K562 (cell line): Measurements from ENCODE around the gene DTNBP1. TPM values are rescaled to one million over a fixed set of nuclear protein-coding genes. Genes with fewer than 3 reads are reported as not detected.

Experiments
- ATF2 ChIP-seq: sonication (generic); formaldehyde crosslinking; IDR thresholded peaks from 2 replicates; pipeline ENCODE4 v1.8.1; 2022; ENCODE audit warnings: missing genetic modification reagents
- CUX1 ChIP-seq: fragments of 200-800 bp; sonication (Bioruptor generic); IDR thresholded peaks from 2 replicates; pipeline ENCODE4 v1.6.1; 2016; ENCODE audit warnings: missing genetic modification characterization, missing compliant biosample characterization
- ID3 ChIP-seq, 2 experiments: fragments of 250-450 bp in 1 of 2; fragments of 450-650 bp in 1 of 2; sonication (Bioruptor Pico) in 1 of 2; IDR thresholded peaks; 2 replicates each; pipeline versions ENCODE4 v1.6.1 to v1.8.0; 2016 to 2021; ENCODE audit warnings: mild to moderate bottlenecking in 2 of 2, moderate library complexity in 2 of 2, missing compliant biosample characterization in 1 of 2, missing genetic modification characterization in 1 of 2
- KLF13 ChIP-seq: fragments of 450-650 bp; IDR thresholded peaks from 2 replicates; pipeline ENCODE4 v1.6.1; 2016; ENCODE audit warnings: missing genetic modification characterization, low read depth, mild to moderate bottlenecking, missing compliant biosample characterization, moderate library complexity, borderline replicate concordance
- NBN ChIP-seq: fragments of 450-650 bp; IDR thresholded peaks from 2 replicates; pipeline ENCODE4 v1.6.1; 2016; ENCODE audit warnings: low read depth, mild to moderate bottlenecking
- SREBF2 ChIP-seq: sonication (generic); formaldehyde crosslinking; IDR thresholded peaks from 2 replicates; pipeline ENCODE4 v1.4.0; 2020; ENCODE audit warnings: mild to moderate bottlenecking, missing genetic modification reagents
- STAT6 ChIP-seq: sonication (generic); formaldehyde crosslinking; IDR thresholded peaks from 2 replicates; pipeline ENCODE4 v1.8.1; 2023; ENCODE audit warnings: mild to moderate bottlenecking, missing genetic modification reagents
- ZBTB34 ChIP-seq: fragments of 250-450 bp; sonication (Bioruptor Pico); IDR thresholded peaks from 2 replicates; pipeline ENCODE4 v1.8.0; 2021; ENCODE audit warnings: mild to moderate bottlenecking, moderate library complexity
- ZNF146 ChIP-seq: IDR thresholded peaks from one replicate; pipeline ENCODE4 v1.6.1; 2018; ENCODE audit warnings: missing compliant biosample characterization; ENCODE audit not compliant: unreplicated experiment
- polyA plus RNA-seq, 8 experiments: library from polyadenylated mRNA; depleted of rRNA in 4 of 8; stranded (reverse) in 5 of 8; unstranded in 3 of 8; fragments of >200 nt; fragmentation: Nextera tagmentation in 2 of 8; fragmentation: Illumina TruSeq in 1 of 8; extraction: Ambion mirVana in 2 of 8; extraction: Trizol in 1 of 8; gene quantifications; 2 replicates each; pipeline versions ENCODE4 v1.2.1 to v1.2.3, GENCODE V29; 2011 to 2014; ENCODE audit warnings: inconsistent platforms in 1 of 8, missing spikeins in 1 of 8
- total RNA-seq, 7 experiments: library from RNA; depleted of rRNA in 6 of 7; stranded (reverse); fragments of >200 nt in 6 of 7; fragmentation: Illumina TruSeq in 2 of 7; extraction: Trizol in 2 of 7; gene quantifications; 2 replicates each; pipeline versions ENCODE4 v1.2.1 to v1.2.3, GENCODE V29; 2011 to 2021; ENCODE audit warnings: low replicate concordance in 1 of 7

The DTNBP1 gene
- total and polyA plus RNA-seq, 9 of the 15 experiments (the other 6 are each of a cell fraction or from before 2014, with no cell fraction given), result 16.7 to 54.5 (median 21.4) TPM

GRCh38 chr6:15569035-15569995, 93.5 kb downstream of the DTNBP1 start (continued):
- TF ChIP-seq ZBTB34 (CRISPR knock-in tag), result no peak
- no peak; the same call in 1 of the 2 replicates for TF ChIP-seq NBN
- TF ChIP-seq ZNF146, result no peak
- no peak for TF ChIP-seq ATF2 (CRISPR knock-in tag)
- 0 out of 2 replicates have a peak, but pooled peaks have one; percentile 18 for TF ChIP-seq CUX1
- no peak for TF ChIP-seq STAT6 (CRISPR knock-in tag)
- TF ChIP-seq SREBF2 (CRISPR knock-in tag), result no peak
- 0 out of 2 replicates have a peak, but pooled peaks have one; percentile 31 for TF ChIP-seq KLF13 (tag)
- no peak for TF ChIP-seq ID3 (CRISPR knock-in tag; IDR thresholded peaks at IDR 0.05)
- TF ChIP-seq ID3 (tag; IDR thresholded peaks at IDR 0.05), result no peak; the same call in 1 of the 2 replicates
